Adrenal gland (tissue), 5 donors: Measurements from ENCODE around the gene TBC1D2B.

Source experiments
- CTCF ChIP-seq, 6 experiments: fragments of 450-650 bp in 4 of 6; fragments of 200-600 bp in 2 of 6; sonication (generic) in 1 of 6; IDR thresholded peaks; 1 replicate in 5 of 6; 2 replicates in 1 of 6; pipeline versions ENCODE4 v1.5.1 to v1.8.0; 2016 to 2021; ENCODE audit warnings: antibody characterized with exemption in 6 of 6, mild to moderate bottlenecking in 2 of 6, moderate library complexity in 1 of 6
- POLR2A ChIP-seq, 2 donors: fragments of 450-650 bp; IDR thresholded peaks; one replicate each; pipeline ENCODE4 v1.6.1; 2017; ENCODE audit warnings: antibody characterized with exemption in 2 of 2, mild to moderate bottlenecking in 2 of 2, moderate library complexity in 1 of 2
- donor health status: DM: no; HTN: no; CAD: no.

GRCh38 chr15:78097667-78098066 is 20.2 kb upstream of the TBC1D2B start:
- no peak for TF ChIP-seq CTCF (IDR thresholded peaks at IDR 0.05)
- no peak for TF ChIP-seq POLR2A (IDR thresholded peaks at IDR 0.05)
